Keratinocyte (primary cell): ENCODE results near the gene NFE2L3.

ENCODE experiments used
- CTCF ChIP-seq, 3 experiments: IDR thresholded peaks in 1 of 3; conservative IDR thresholded peaks in 1 of 3; optimal IDR thresholded peaks in 1 of 3; 2 replicates in 2 of 3; 3 replicates in 1 of 3; pipeline versions ENCODE3 to v1.5.1; 2011; ENCODE audit warnings: low read length in 3 of 3, mild to moderate bottlenecking in 3 of 3, moderate library complexity in 2 of 3, control low read depth in 1 of 3, inconsistent platforms in 1 of 3; ENCODE audit not compliant: insufficient read depth in 2 of 3; ENCODE audit errors: extremely low read depth in 1 of 3
- EZH2 ChIP-seq: IDR thresholded peaks from one replicate; pipeline ENCODE4 v1.6.1; 2012; ENCODE audit warnings: inconsistent platforms, mild to moderate bottlenecking, low read length, moderate library complexity

GRCh38 chr7:26224359-26224758, 72.4 kb downstream of the NFE2L3 start:
- no peak for TF ChIP-seq CTCF (optimal IDR thresholded peaks at IDR 0.05 in 1 of 3, IDR thresholded peaks at IDR 0.05 in 1 of 3, conservative IDR thresholded peaks at IDR 0.05 in 1 of 3; ENCODE audit: extremely low read depth in 1 of 3, insufficient read depth in 2 of 3, low read length in 3 of 3)
- TF ChIP-seq EZH2 = no peak
